Brain microvascular endothelial cell (primary cell): Measurements from ENCODE around the gene KBTBD7.

Experiments used
- DNase-seq: peaks from one replicate; pipeline ENCODE4 v3.0.0-alpha.2; 2020
- H3K27ac ChIP-seq: fragments of 250-450 bp; sonication (Bioruptor Pico); 2 replicates; pipeline ENCODE4 v1.5.1; 2020; ENCODE audit warnings: mild to moderate bottlenecking, moderate library complexity
- H3K27me3 ChIP-seq: fragments of 250-450 bp; sonication (Bioruptor Pico); replicated peaks from 2 replicates; pipeline ENCODE4 v1.5.1; 2020; ENCODE audit warnings: mild to moderate bottlenecking
- H3K36me3 ChIP-seq: fragments of 250-450 bp; sonication (Bioruptor Pico); replicated peaks from 2 replicates; pipeline ENCODE4 v1.5.1; 2020; ENCODE audit warnings: mild to moderate bottlenecking
- H3K4me3 ChIP-seq: 2 replicates; pipeline ENCODE4 v1.5.1; 2011; ENCODE audit warnings: low read depth, mild to moderate bottlenecking, control low read depth, low read length, moderate library complexity
- CTCF ChIP-seq: IDR thresholded peaks from 2 replicates; pipeline ENCODE4 v1.5.1; 2011; ENCODE audit warnings: low read depth, mild to moderate bottlenecking, moderate library complexity, low read length, control low read depth, inconsistent platforms; ENCODE audit errors: missing control alignments
- in situ Hi-C: cut with HindIII; loops from 2 replicates; pipeline ENCODE4 v1.10.0; 2017; ENCODE audit warnings: low sequenced_read_pairs, low pct_ligation_motif_present

The KBTBD7 gene

DNA sequence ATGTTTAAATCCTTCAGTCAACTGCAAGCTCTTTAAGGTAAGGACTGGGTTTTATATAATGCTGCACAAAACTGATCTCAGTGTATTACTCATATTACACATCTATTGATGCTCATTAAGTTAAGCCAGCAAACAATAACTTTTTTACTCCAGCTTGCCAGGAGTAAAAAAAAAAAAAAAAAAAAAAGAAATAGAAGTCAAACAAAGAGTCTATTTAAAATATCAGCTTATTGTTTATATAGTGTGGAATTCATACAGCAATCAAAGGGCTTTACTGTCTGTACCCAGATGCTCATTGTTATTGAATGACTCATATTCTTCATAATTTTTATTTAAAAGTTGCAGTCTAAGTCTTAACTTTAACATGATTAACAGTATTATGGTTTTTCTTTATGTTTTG lies 21.8 kb upstream of the KBTBD7 start:
- TF ChIP-seq CTCF: no peak
- Histone ChIP-seq H3K27ac (no peak overlapping the region), H3K4me3 (no peak overlapping the region), H3K36me3 (no peaks in the 10 kb centered on the region), H3K27me3 (no peaks in the 10 kb centered on the region)
- no peak for DNase-seq
- in situ Hi-C loops: no loop called here

- in situ Hi-C loops: no loop called here
- TF ChIP-seq CTCF: no peak
Observed at GRCh38 chr13:41213919-41214318, 19.6 kb upstream of the KBTBD7 start.

DNA sequence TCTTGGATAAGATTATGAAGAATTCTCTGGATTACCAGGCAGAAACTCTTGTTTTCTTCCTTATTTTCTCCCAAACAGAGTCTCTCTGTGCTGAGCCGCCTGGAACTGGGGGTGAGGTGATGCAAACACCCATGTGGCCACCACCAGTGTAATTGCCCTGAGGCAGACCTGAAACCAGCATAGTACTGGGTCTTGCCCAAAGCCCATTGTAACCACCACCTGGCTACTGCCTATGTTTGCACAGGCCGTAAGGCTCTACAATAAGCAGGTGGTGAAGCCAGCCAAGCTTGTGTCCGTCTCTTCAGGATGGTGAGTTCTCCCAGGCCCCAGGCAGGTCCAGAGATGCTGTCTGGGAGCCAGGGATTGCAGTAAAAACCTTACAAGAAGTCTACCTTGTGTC lies 18.9 kb upstream of the KBTBD7 start:
- in situ Hi-C loops: no loop called here
- TF ChIP-seq CTCF: no peak
- no peak for DNase-seq
- Histone ChIP-seq H3K27ac (no peak overlapping the region), H3K4me3 (no peak overlapping the region), H3K27me3 (no peaks in the 10 kb centered on the region), H3K36me3 (no peaks in the 10 kb centered on the region)

More at GRCh38 chr13:41213919-41214318, 19.6 kb upstream of the KBTBD7 start:
- no peak for DNase-seq
- no peak overlapping the region for H3K27ac ChIP-seq
- no peaks in the 10 kb centered on the region for H3K36me3 ChIP-seq
- no peaks in the 10 kb centered on the region for H3K27me3 ChIP-seq
- H3K4me3 ChIP-seq: no peak overlapping the region

- H3K27me3 ChIP-seq: no peaks in the 10 kb centered on the region
- DNase-seq: no peak
- H3K27ac ChIP-seq: no peak overlapping the region
- no peak for TF ChIP-seq CTCF
- no peak overlapping the region for H3K4me3 ChIP-seq
- no peaks in the 10 kb centered on the region for H3K36me3 ChIP-seq
- in situ Hi-C loops: no loop called here
Observed at GRCh38 chr13:41212881-41213280, 18.5 kb upstream of the KBTBD7 start.

DNA sequence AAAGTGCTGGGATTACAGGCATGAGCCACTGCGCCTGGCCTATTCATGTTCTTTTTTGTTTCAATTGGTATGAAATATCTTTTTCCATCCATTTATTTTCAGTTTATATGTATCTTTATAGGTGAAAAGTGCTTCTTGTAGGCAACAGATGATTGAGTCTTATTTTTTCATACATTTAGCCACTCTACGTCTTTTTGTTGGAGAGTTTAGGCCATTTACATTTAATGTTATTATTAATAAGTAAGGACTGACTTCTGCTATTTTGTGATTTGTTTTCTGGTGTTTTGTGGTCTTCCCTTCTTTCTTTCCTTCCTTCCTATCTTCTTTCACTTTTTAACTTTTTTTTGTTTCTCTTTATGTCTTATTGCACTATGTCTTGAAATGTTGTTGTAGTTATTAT lies 16.7 kb upstream of the KBTBD7 start:
- no peak overlapping the region for H3K27ac ChIP-seq
- no peak overlapping the region for H3K4me3 ChIP-seq
- H3K36me3 ChIP-seq: no peaks in the 10 kb centered on the region
- DNase-seq: no peak
- no peak for TF ChIP-seq CTCF
- in situ Hi-C loops: no loop called here
- H3K27me3 ChIP-seq: no peaks in the 10 kb centered on the region

DNA sequence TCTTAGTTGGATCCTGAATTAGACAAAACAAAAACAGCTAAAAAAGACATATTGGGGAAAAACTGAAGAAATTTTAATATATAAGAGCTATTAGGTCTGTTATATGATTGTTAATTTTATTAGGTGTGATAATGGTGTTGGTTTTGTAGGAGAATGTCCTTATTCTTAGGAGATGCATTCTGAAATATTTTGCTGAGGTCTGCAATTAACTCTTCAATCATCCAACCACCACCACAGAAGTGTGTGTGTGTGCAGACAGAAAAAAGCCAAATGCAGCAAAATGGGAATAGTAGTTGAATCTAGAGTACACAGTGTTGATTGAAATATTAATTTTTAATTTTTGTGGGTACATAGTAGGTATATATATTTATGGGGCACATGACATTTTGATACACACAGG lies 12.1 kb upstream of the KBTBD7 start:
- Histone ChIP-seq H3K36me3 (no peaks in the 10 kb centered on the region), H3K27ac (no peak overlapping the region), H3K4me3 (no peak overlapping the region), H3K27me3 (no peaks in the 10 kb centered on the region)
- in situ Hi-C loops: no loop called here
- TF ChIP-seq CTCF: no peak
- DNase-seq: no peak
